Measurements from ENCODE around the gene SMARCA2.

SMARCA2 gene

GRCh38 chr9:2016408-2017330 is 1.5 kb downstream of the SMARCA2 start:
- peak; percentile 61 for DNase-seq

GRCh38 chr9:2017331-2018161 is 2.4 kb downstream of the SMARCA2 start:
- DNase-seq: peak; percentile 47

GRCh38 chr9:2018162-2018643 is 3.1 kb downstream of the SMARCA2 start:
- DNase-seq: no peak

- DNase-seq: no peak
Observed at GRCh38 chr9:2018764-2019558, 3.8 kb downstream of the SMARCA2 start.

GRCh38 chr9:2019723-2020122 is 4.6 kb downstream of the SMARCA2 start:
- no peak for DNase-seq

- DNase-seq: no peak
Observed at GRCh38 chr9:2021731-2022130, 6.6 kb downstream of the SMARCA2 start.

- DNase-seq: no peak
Observed at GRCh38 chr9:2022560-2022959, 7.4 kb downstream of the SMARCA2 start.

- no peak for DNase-seq
Observed at GRCh38 chr9:2023042-2023441, 7.9 kb downstream of the SMARCA2 start.

- no peak for DNase-seq
Observed at GRCh38 chr9:2023532-2023931, 8.4 kb downstream of the SMARCA2 start.

GRCh38 chr9:2024888-2025782 is 10.0 kb downstream of the SMARCA2 start:
- no peak for DNase-seq

- no peak for DNase-seq
Observed at GRCh38 chr9:2026220-2026997, 11.3 kb downstream of the SMARCA2 start.

GRCh38 chr9:2027543-2028160 is 12.5 kb downstream of the SMARCA2 start:
- no peak for DNase-seq

GRCh38 chr9:2028888-2029287 is 13.7 kb downstream of the SMARCA2 start:
- no peak for DNase-seq

GRCh38 chr9:2029666-2030170 is 14.6 kb downstream of the SMARCA2 start:
- DNase-seq: no peak

- no peak for DNase-seq
Observed at GRCh38 chr9:2032234-2032633, 17.1 kb downstream of the SMARCA2 start.

GRCh38 chr9:2036844-2037243 is 21.7 kb downstream of the SMARCA2 start:
- no peak for DNase-seq

- DNase-seq: no peak
Observed at GRCh38 chr9:2039294-2040180, 24.4 kb downstream of the SMARCA2 start.

- no peak for DNase-seq
Observed at GRCh38 chr9:2040828-2041227, 25.7 kb downstream of the SMARCA2 start.

GRCh38 chr9:2041736-2042135 is 26.6 kb downstream of the SMARCA2 start:
- no peak for DNase-seq

All from NK-92 treated with Interleukin-12 subunit alpha and Interleukin-12 subunit beta, amount 100 ng/mL, for 24 hours (cell line).